Osteoblast (primary cell): ENCODE measurements around the gene PRKAA2. TPM values are rescaled to one million over a fixed set of nuclear protein-coding genes. Genes with fewer than 3 reads are reported as not detected.

ENCODE experiments used
- DNase-seq: peaks from one replicate; pipeline ENCODE4 v3.0.0; 2011; ENCODE audit warnings: low spot score, mixed read lengths; ENCODE audit not compliant: insufficient read length; ENCODE audit errors: missing footprints
- H2AFZ ChIP-seq: 2 replicates; pipeline ENCODE4 v1.6.0; 2011; ENCODE audit warnings: mild to moderate bottlenecking, low read length
- H3K27ac ChIP-seq: 2 replicates; pipeline ENCODE4 v1.5.1; 2011; ENCODE audit warnings: mild to moderate bottlenecking, low read depth, low read length, moderate library complexity
- H3K27me3 ChIP-seq: 2 replicates; pipeline ENCODE4 v1.6.0; 2012; ENCODE audit warnings: mild to moderate bottlenecking, control low read depth, inconsistent platforms, low read length, moderate library complexity; ENCODE audit not compliant: insufficient read depth
- H3K36me3 ChIP-seq: 2 replicates; pipeline ENCODE4 v1.5.1; 2011; ENCODE audit warnings: mild to moderate bottlenecking, low read length, control low read depth, moderate library complexity; ENCODE audit not compliant: insufficient read depth
- H3K4me1 ChIP-seq: 2 replicates; pipeline ENCODE4 v1.5.1; 2011; ENCODE audit warnings: mild to moderate bottlenecking, low read length, control low read depth, moderate library complexity; ENCODE audit not compliant: insufficient read depth
- H3K4me2 ChIP-seq: 2 replicates; pipeline ENCODE4 v1.6.0; 2011; ENCODE audit warnings: mild to moderate bottlenecking, low read length; ENCODE audit not compliant: insufficient read depth
- H3K4me3 ChIP-seq: fragments of 200-600 bp; sonication (generic); 3 replicates; pipeline ENCODE4 v1.5.1; 2012; ENCODE audit warnings: mild to moderate bottlenecking, low read length, inconsistent platforms; ENCODE audit not compliant: insufficient read depth
- H3K79me2 ChIP-seq: 2 replicates; pipeline ENCODE4 v1.6.0; 2012; ENCODE audit warnings: mild to moderate bottlenecking, low read length, control low read depth, inconsistent platforms; ENCODE audit not compliant: insufficient read depth
- H3K9me3 ChIP-seq: 2 replicates; pipeline ENCODE4 v1.5.1; 2011; ENCODE audit warnings: low read depth, low read length, control low read depth
- H4K20me1 ChIP-seq: 2 replicates; pipeline ENCODE4 v1.6.0; 2012; ENCODE audit warnings: mild to moderate bottlenecking, low read length, control low read depth; ENCODE audit not compliant: insufficient read depth
- CTCF ChIP-seq: IDR thresholded peaks from 2 replicates; pipeline ENCODE4 v1.5.1; 2011; ENCODE audit warnings: mild to moderate bottlenecking, low read depth, low read length, moderate library complexity; ENCODE audit errors: extremely low read depth
- total RNA-seq: library from RNA; depleted of rRNA; stranded (reverse); fragments of >200 nt; gene quantifications from 2 replicates; pipeline ENCODE4 v1.2.3, GENCODE V29; 2012

Gene PRKAA2
- total RNA-seq, 1 donor, result 1.1 TPM

GRCh38 chr1:56703747-56704146, 58.6 kb downstream of the PRKAA2 start:
- Histone ChIP-seq H3K27ac (no peak overlapping the region), H4K20me1 (no peaks in the 10 kb centered on the region), H3K9me3 (no peaks in the 10 kb centered on the region), H3K79me2 (no peaks in the 10 kb centered on the region), H3K4me2 (no peak overlapping the region), H3K4me1 (no peaks in the 10 kb centered on the region), H2AFZ (no peak overlapping the region), H3K36me3 (no peaks in the 10 kb centered on the region), H3K27me3 (peaks cover 4% of the 10 kb centered on the region), H3K4me3 (no peak overlapping the region)
- TF ChIP-seq CTCF, result no peak
- DNase-seq, result no peak

- no peaks in the 10 kb centered on the region for H4K20me1 ChIP-seq
- no peak overlapping the region for H3K4me2 ChIP-seq
- no peaks in the 10 kb centered on the region for H3K79me2 ChIP-seq
- TF ChIP-seq CTCF, result no peak
- no peaks in the 10 kb centered on the region for H3K9me3 ChIP-seq
- H3K4me3 ChIP-seq, result no peak overlapping the region
- no peak overlapping the region for H2AFZ ChIP-seq
- peaks cover 19% of the 10 kb centered on the region for H3K4me1 ChIP-seq
- H3K27me3 ChIP-seq, result peaks cover 4% of the 10 kb centered on the region
- H3K27ac ChIP-seq, result no peak overlapping the region
- H3K36me3 ChIP-seq, result no peaks in the 10 kb centered on the region
- DNase-seq, result no peak
Measured at GRCh38 chr1:56707379-56707778, 62.3 kb downstream of the PRKAA2 start.

GRCh38 chr1:56709269-56709880, 64.3 kb downstream of the PRKAA2 start:
- Histone ChIP-seq H3K79me2 (no peaks in the 10 kb centered on the region), H3K36me3 (no peaks in the 10 kb centered on the region), H2AFZ (no peak overlapping the region), H3K4me1 (peaks cover 19% of the 10 kb centered on the region), H3K9me3 (no peaks in the 10 kb centered on the region), H3K27ac (no peak overlapping the region), H3K27me3 (peaks cover 4% of the 10 kb centered on the region), H4K20me1 (no peaks in the 10 kb centered on the region), H3K4me3 (no peak overlapping the region), H3K4me2 (no peak overlapping the region)
- DNase-seq, result no peak
- TF ChIP-seq CTCF, result peak; percentile 58

GRCh38 chr1:56709995-56710394, 64.9 kb downstream of the PRKAA2 start:
- Histone ChIP-seq H3K9me3 (no peaks in the 10 kb centered on the region), H4K20me1 (no peaks in the 10 kb centered on the region), H3K4me1 (peaks cover 21% of the 10 kb centered on the region), H3K4me2 (no peak overlapping the region), H3K27me3 (peaks cover 4% of the 10 kb centered on the region), H2AFZ (no peak overlapping the region), H3K36me3 (no peaks in the 10 kb centered on the region), H3K27ac (no peak overlapping the region), H3K4me3 (no peak overlapping the region), H3K79me2 (no peaks in the 10 kb centered on the region)
- no peak for DNase-seq
- no peak for TF ChIP-seq CTCF
